ENCODE measurements around the gene RAB31. TPM values are rescaled to one million over a fixed set of nuclear protein-coding genes. Genes with fewer than 3 reads are reported as not detected.

Gene RAB31, protein sequence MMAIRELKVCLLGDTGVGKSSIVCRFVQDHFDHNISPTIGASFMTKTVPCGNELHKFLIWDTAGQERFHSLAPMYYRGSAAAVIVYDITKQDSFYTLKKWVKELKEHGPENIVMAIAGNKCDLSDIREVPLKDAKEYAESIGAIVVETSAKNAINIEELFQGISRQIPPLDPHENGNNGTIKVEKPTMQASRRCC
- total RNA-seq (100 to 1,000 TPM in 1 of 2 donors, 10 to 100 TPM in 1; 32.1 to 114 TPM), polyA plus RNA-seq (10 to 100 TPM; 21.5 to 67.0 TPM)
- long read RNA-seq, donor 1, full-length matches to known transcripts = 18 of 32 reads
- long read RNA-seq, donor 1, partial matches to known transcripts = 14 of 32 reads
- long read RNA-seq, donor 1, other reads (novel, unspliced or antisense) = 0 of 32 reads
- long read RNA-seq, donor 2, full-length matches to known transcripts = 4 of 4 reads
- long read RNA-seq, donor 2, partial matches to known transcripts = 0 of 4 reads
- long read RNA-seq, donor 2, other reads (novel, unspliced or antisense) = 0 of 4 reads
- long read RNA-seq, donor 3, full-length matches to known transcripts = 12 of 12 reads
- long read RNA-seq, donor 3, partial matches to known transcripts = 0 of 12 reads
- long read RNA-seq, donor 3, other reads (novel, unspliced or antisense) = 0 of 12 reads
- long read RNA-seq, donor 4, full-length matches to known transcripts = 7 of 7 reads
- long read RNA-seq, donor 4, partial matches to known transcripts = 0 of 7 reads
- long read RNA-seq, donor 4, other reads (novel, unspliced or antisense) = 0 of 7 reads
- long read RNA-seq, donor 5, full-length matches to known transcripts = 18 of 43 reads
- long read RNA-seq, donor 5, partial matches to known transcripts = 25 of 43 reads
- long read RNA-seq, donor 5, other reads (novel, unspliced or antisense) = 0 of 43 reads

DNA sequence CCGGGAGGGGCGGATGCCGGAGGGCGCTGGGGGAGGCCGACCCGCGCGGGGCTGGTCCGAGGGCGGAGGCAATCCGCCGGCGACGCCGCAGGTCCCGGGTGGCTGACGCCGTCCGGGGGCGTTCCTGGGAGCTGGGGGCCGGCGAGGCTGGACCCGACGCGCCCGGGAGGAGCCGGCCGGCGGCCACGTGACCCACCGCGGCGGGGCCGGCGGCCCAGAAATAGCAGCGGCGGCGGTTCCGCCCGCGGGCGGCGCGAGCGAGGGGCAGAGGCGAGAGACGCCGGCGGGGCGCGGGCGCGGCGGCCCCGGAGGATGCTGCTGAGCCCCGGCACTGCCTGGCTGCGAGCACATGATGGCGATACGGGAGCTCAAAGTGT is at the start of gene RAB31:
Gene RAB31, plus strand, starts transcription at position 245 of the 377 bp plus-strand sequence. Its CDS starts 105 bp downstream, at position 350.
- Histone ChIP-seq H3K36me3 (ENCODE audit: control insufficient read depth in 4 of 4, insufficient read depth in 4 of 4, low read length in 4 of 4) (no peaks in the 10 kb centered on the region), H3K9ac (ENCODE audit: insufficient read depth in 1 of 2, low read length in 2 of 2) (peak within 1 kb of the TSS; percentile 63 to 83), H3K27ac (ENCODE audit: low read depth in 1 of 2, low read length in 1 of 2) (peak within 1 kb of the TSS; percentile 54 to 97), H3K4me1 (ENCODE audit: control insufficient read depth in 5 of 5, insufficient read depth in 5 of 5, low read length in 5 of 5) (peaks cover 0 to 41% (median 3%) of the 10 kb centered on the region in 5 donors), H3K9me3 (ENCODE audit: control insufficient read depth in 4 of 4, insufficient read depth in 3 of 4, low read length in 3 of 4) (peaks cover 0 to 2% (median 0%) of the 10 kb centered on the region in 4 donors), H3K4me3 (peak within 1 kb of the TSS; percentile 80), H3K27me3 (ENCODE audit: control insufficient read depth in 3 of 3, insufficient read depth in 3 of 3, low read length in 2 of 3) (no peaks in the 10 kb centered on the region)
- TF ChIP-seq, protein P1, sequence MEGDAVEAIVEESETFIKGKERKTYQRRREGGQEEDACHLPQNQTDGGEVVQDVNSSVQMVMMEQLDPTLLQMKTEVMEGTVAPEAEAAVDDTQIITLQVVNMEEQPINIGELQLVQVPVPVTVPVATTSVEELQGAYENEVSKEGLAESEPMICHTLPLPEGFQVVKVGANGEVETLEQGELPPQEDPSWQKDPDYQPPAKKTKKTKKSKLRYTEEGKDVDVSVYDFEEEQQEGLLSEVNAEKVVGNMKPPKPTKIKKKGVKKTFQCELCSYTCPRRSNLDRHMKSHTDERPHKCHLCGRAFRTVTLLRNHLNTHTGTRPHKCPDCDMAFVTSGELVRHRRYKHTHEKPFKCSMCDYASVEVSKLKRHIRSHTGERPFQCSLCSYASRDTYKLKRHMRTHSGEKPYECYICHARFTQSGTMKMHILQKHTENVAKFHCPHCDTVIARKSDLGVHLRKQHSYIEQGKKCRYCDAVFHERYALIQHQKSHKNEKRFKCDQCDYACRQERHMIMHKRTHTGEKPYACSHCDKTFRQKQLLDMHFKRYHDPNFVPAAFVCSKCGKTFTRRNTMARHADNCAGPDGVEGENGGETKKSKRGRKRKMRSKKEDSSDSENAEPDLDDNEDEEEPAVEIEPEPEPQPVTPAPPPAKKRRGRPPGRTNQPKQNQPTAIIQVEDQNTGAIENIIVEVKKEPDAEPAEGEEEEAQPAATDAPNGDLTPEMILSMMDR (IDR thresholded peaks at IDR 0.05; ENCODE audit: control extremely low read depth, extremely low read depth) = no peak
- peak; percentile 85 to 93 (median 87) for DNase-seq
- ATAC-seq (ENCODE audit: insufficient read depth, low FRiP score) = peak; percentile 87
- WGBS, 2 donors = 0% methylated on average over 17 to 59 of the region's 59 CpGs

DNA sequence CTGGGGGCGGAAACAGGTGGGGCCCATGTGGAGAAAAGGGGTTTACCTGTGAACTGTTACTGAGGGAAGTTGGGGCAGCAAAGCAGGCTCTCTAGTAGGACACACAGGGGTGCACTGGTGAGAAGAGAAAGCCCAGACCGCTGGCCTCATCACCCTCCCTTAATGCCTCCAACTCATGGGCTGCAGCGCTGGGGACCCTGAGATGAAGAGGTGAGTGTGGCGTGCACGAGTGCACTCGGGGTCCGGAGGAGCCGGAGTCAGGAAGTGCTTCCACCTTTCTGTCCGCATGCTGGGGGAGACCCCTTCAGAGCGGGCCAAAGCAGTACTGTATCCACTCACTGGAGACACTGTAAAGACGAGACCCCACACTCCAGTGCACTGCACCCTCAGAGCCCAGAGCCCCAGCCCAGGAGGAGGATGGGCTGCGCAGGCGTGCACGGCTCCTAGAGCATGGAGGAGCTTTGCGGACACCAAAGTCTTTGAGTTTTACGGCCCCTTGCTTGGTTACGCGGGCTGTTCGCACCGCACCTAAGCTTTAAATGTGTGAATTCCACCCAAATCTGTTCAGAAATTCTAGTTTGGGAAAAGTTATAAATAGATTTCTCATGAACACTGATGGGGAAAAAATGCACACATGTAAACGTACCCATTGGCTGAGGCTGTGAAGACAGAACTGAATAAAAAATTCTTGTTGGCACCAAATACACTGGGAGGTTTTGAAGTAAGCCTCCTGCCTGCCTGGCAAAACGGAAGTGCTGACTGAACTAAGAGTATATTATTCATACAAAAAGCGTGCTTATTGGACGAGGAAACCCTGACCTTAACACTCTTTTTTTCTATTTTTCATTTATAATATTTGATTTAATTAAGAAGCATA is 48.4 kb upstream of the RAB31 start:
- H3K9ac ChIP-seq (ENCODE audit: insufficient read depth in 1 of 2, low read length in 2 of 2) = no peak overlapping the region
- no peak overlapping the region for H3K27ac ChIP-seq (ENCODE audit: low read depth in 1 of 2, low read length in 1 of 2)
- 94 to 96% methylated on average over 24 of the region's 24 CpGs for WGBS, 2 donors
- H3K9me3 ChIP-seq (ENCODE audit: control insufficient read depth in 4 of 4, insufficient read depth in 3 of 4, low read length in 3 of 4) = no peaks in the 10 kb centered on the region
- ATAC-seq (ENCODE audit: insufficient read depth, low FRiP score) (no peak), DNase-seq (no peak)
- H3K4me3 ChIP-seq = no peak overlapping the region
- no peaks in the 10 kb centered on the region for H3K36me3 ChIP-seq (ENCODE audit: control insufficient read depth in 4 of 4, insufficient read depth in 4 of 4, low read length in 4 of 4)
- no peaks in the 10 kb centered on the region for H3K27me3 ChIP-seq (ENCODE audit: control insufficient read depth in 3 of 3, insufficient read depth in 3 of 3, low read length in 2 of 3)
- TF ChIP-seq, protein P1 (IDR thresholded peaks at IDR 0.05; ENCODE audit: control extremely low read depth, extremely low read depth) = no peak
- peaks cover 0 to 2% (median 0%) of the 10 kb centered on the region in 5 donors for H3K4me1 ChIP-seq (ENCODE audit: control insufficient read depth in 5 of 5, insufficient read depth in 5 of 5, low read length in 5 of 5)

DNA sequence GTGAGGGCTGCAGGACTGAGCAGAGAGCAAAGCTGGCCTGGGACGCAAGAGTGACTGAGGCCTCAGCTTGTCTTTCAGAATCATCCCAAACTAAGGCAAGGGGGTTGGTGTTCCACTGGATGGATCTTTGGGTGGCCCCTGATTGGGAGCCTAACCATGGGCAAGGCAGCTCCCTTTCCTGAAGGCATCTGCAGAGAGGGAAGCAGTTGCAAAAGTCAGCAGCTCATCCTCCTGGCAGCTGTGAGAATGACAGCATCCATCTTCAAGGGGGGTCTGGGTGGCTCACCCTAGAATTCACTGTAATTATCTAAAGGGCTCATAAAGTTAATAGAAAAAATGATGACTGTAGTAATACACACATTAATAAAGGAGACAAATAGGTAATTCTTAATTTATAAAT is 46.5 kb upstream of the RAB31 start:
- H3K4me1 ChIP-seq (ENCODE audit: control insufficient read depth in 5 of 5, insufficient read depth in 5 of 5, low read length in 5 of 5) = peaks cover 0 to 2% (median 0%) of the 10 kb centered on the region in 5 donors
- WGBS, 2 donors = 90 to 98% methylated on average over 1 of the region's 1 CpG
- no peak overlapping the region for H3K27ac ChIP-seq (ENCODE audit: low read depth in 1 of 2, low read length in 1 of 2)
- no peaks in the 10 kb centered on the region for H3K9me3 ChIP-seq (ENCODE audit: control insufficient read depth in 4 of 4, insufficient read depth in 3 of 4, low read length in 3 of 4)
- no peak overlapping the region for H3K4me3 ChIP-seq
- H3K36me3 ChIP-seq (ENCODE audit: control insufficient read depth in 4 of 4, insufficient read depth in 4 of 4, low read length in 4 of 4) = no peaks in the 10 kb centered on the region
- H3K27me3 ChIP-seq (ENCODE audit: control insufficient read depth in 3 of 3, insufficient read depth in 3 of 3, low read length in 2 of 3) = no peaks in the 10 kb centered on the region
- no peak for DNase-seq
- no peak for ATAC-seq (ENCODE audit: insufficient read depth, low FRiP score)
- TF ChIP-seq, protein P1 (IDR thresholded peaks at IDR 0.05; ENCODE audit: control extremely low read depth, extremely low read depth) = no peak
- H3K9ac ChIP-seq (ENCODE audit: insufficient read depth in 1 of 2, low read length in 2 of 2) = no peak overlapping the region
